HepG2 (cell line): ENCODE results near the gene STRADB.

Source experiments
- CTCF ChIP-seq: sonication (generic); formaldehyde crosslinking; IDR thresholded peaks from 2 replicates; pipeline ENCODE4 v1.5.0; 2020; ENCODE audit warnings: mild to moderate bottlenecking, missing genetic modification reagents, moderate library complexity
- EZH2 ChIP-seq: conservative IDR thresholded peaks from 2 replicates; pipeline ENCODE4 v1.6.1; 2012; ENCODE audit warnings: mild to moderate bottlenecking, low read depth, low read length, moderate library complexity
- HMG20A ChIP-seq: IDR thresholded peaks from 2 replicates; pipeline ENCODE4 v1.6.1; 2016; ENCODE audit warnings: borderline replicate concordance
- PAWR ChIP-seq: sonication (generic); formaldehyde crosslinking; IDR thresholded peaks from 2 replicates; pipeline ENCODE4 v1.4.0; 2020; ENCODE audit warnings: missing genetic modification reagents, mild to moderate bottlenecking, borderline replicate concordance
- POLR2A ChIP-seq, 2 experiments: IDR thresholded peaks; 2 replicates each; pipeline ENCODE4 v1.6.1; 2011; ENCODE audit warnings: low read depth in 2 of 2, low read length in 2 of 2, mild to moderate bottlenecking in 1 of 2, moderate library complexity in 1 of 2; ENCODE audit not compliant: insufficient read depth in 1 of 2
- RBM22 ChIP-seq: fragments of 200-400 bp; formaldehyde crosslinking; optimal IDR thresholded peaks from 2 replicates; pipeline ENCODE3; 2017; ENCODE audit warnings: mild to moderate bottlenecking, low read length, moderate library complexity
- ZNF354B ChIP-seq: sonication (generic); formaldehyde crosslinking; IDR thresholded peaks from 2 replicates; pipeline ENCODE4 v1.8.0; 2022; ENCODE audit warnings: mild to moderate bottlenecking, missing genetic modification reagents

GRCh38 chr2:201414099-201415023 is 37.2 kb upstream of the STRADB start:
- TF ChIP-seq CTCF (CRISPR knock-in tag), result no peak
- no peak for TF ChIP-seq POLR2A (IDR thresholded peaks at IDR 0.05; ENCODE audit: insufficient read depth in 1 of 2, low read depth in 2 of 2, low read length in 2 of 2)
- TF ChIP-seq RBM22, result no peak
- TF ChIP-seq HMG20A (CRISPR knock-in tag), result no peak
- no peak for TF ChIP-seq PAWR (CRISPR knock-in tag)
- TF ChIP-seq ZNF354B (CRISPR knock-in tag), result no peak
- TF ChIP-seq EZH2, result no peak
